Placental pericyte (primary cell): ENCODE data around the gene MND1. TPM values are rescaled to one million over a fixed set of nuclear protein-coding genes. Genes with fewer than 3 reads are reported as not detected.

ENCODE experiments used
- small RNA-seq: library from RNA; depleted of rRNA; stranded (forward); fragments of <200 nt; gene quantifications from one replicate; pipeline ENCODE3, GENCODE V24; 2012; ENCODE audit warnings: low replicate concordance
- total RNA-seq: library from RNA; depleted of rRNA; stranded (reverse); fragments of >200 nt; gene quantifications from 2 replicates; pipeline ENCODE4 v1.2.3, GENCODE V29; 2012

Gene MND1
- 2.0 and 5.7 TPM in 2 replicates for total RNA-seq

DNA sequence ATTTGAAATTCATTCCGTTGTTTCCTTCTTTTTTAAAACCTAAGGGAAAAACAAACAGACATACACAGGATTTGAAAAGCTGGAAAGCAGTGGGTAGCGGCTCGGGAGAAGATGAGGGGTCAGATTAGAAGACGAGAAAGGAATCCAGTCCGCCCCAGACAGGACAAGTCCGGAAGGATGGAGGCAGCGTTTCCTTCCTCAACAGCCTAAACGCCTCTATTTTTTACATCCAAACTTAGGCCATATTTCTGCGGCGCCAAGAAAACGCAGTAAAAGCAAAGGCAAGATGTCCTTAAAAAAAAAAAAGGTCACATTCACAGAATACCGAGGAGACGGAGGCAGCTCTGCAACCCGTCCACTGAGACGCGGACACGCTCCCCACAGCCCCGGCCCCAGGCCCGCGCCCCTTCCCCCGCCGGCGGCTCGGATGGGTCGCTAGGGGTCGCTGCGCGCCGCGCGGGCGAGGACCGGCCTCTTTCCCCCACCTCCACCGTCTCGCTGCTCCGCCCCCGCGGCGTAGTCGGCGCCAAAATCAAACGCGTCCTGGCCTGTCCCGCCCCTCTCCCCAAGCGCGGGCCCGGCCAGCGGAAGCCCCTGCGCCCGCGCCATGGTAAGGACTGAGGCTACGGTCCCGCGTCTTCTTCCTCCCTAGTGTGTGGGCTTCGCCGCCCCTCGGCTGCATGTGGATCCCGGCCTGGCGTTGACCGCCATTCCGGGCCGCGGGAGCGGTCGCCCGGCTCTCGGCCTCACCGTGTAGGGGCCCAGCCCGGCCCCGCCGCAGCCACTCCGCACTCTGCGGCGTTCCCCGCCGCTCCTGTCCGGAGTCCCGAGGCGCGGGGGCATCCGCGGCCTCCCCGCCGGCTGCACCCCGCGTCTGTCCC, at the start of gene MND1:
Gene MND1, plus strand, starts transcription at position 558 of the 881 bp plus-strand sequence. Its CDS starts 50 bp downstream, at position 608.

Small RNA genes within 50 kb of the gene (small RNA-seq; reads per million reads assigned to genes)
- gene RN7SL419P, result not detected

Other genes with a start within 250 kb of the MND1 start
- 51.6 and 51.8 TPM in 2 replicates for gene TRIM2, start 140.2 kb upstream of the MND1 start, total RNA-seq
- gene TMEM131L, start 121.7 kb downstream of the MND1 start, total RNA-seq, result 4.4 and 12.7 TPM in 2 replicates